Measurements from ENCODE around the gene TRIM7. TPM values are rescaled to one million over a fixed set of nuclear protein-coding genes. Genes with fewer than 3 reads are reported as not detected.
A peak's percentile ranks its signal among the peaks of the same experiment; 100 is the strongest.
"Not testable (repeated sequence)": the region's sequence is repeated elsewhere in the genome, so short reads cannot be mapped to it uniquely, and the experiment has no call there.

The TRIM7 gene
- total RNA-seq, 1 experiment from 2014 or later, result 28.1 TPM

GRCh38 chr5:181209006-181209405 lies 4.0 kb upstream of the TRIM7 start:
- H3F3A ChIP-seq (ENCODE audit: low read length, unreplicated experiment); H3K79me2 ChIP-seq (ENCODE audit: low read length); DNase-seq; H3K27me3 ChIP-seq (ENCODE audit: low read length); ATAC-seq; H3K9me2 ChIP-seq (replicated peaks; ENCODE audit: low read length); H2AFZ ChIP-seq (ENCODE audit: low read length); H3K4me3 ChIP-seq (ENCODE audit: low read length); H3K9ac ChIP-seq (ENCODE audit: low read length); H3K27ac ChIP-seq (ENCODE audit: low read length); H3K36me3 ChIP-seq (ENCODE audit: low read depth, low read length); H3K9me3 ChIP-seq (ENCODE audit: low read length); CTCF ChIA-PET; BruUV-seq (replicated peaks); POLR2A ChIA-PET (ENCODE audit: unreplicated experiment); H4K20me1 ChIP-seq (ENCODE audit: low read length); H3K4me2 ChIP-seq (ENCODE audit: low read length); intact Hi-C loops (cut with micrococcal nuclease): not testable (repeated sequence)
- peaks cover 12% of the 10 kb centered on the region for H3K4me1 ChIP-seq (ENCODE audit: insufficient read depth, low read length)

- Histone ChIP-seq H2AFZ (ENCODE audit: low read length) (no peak overlapping the region), H3K36me3 (ENCODE audit: low read depth, low read length) (no peaks in the 10 kb centered on the region), H3K27ac (ENCODE audit: low read length) (no peak overlapping the region), H3K4me2 (ENCODE audit: low read length) (peak overlapping the region; percentile 85; the same call in 1 of the 2 replicates), H4K20me1 (ENCODE audit: low read length) (no peaks in the 10 kb centered on the region), H3K4me3 (ENCODE audit: low read length) (peak overlapping the region; percentile 85; the same call in 1 of the 2 replicates), H3K27me3 (ENCODE audit: low read length) (no peaks in the 10 kb centered on the region), H3K9ac (ENCODE audit: low read length) (no peak overlapping the region), H3K79me2 (ENCODE audit: low read length) (peaks cover 5% of the 10 kb centered on the region; the same call in 1 of the 2 replicates), H3K9me3 (ENCODE audit: low read length) (no peaks in the 10 kb centered on the region), H3K9me2 (replicated peaks; ENCODE audit: low read length) (no peaks in the 10 kb centered on the region), H3K4me1 (ENCODE audit: insufficient read depth, low read length) (peaks cover 18% of the 10 kb centered on the region), H3F3A (ENCODE audit: low read length, unreplicated experiment) (no peaks in the 10 kb centered on the region)
- DNase-seq (no peak), ATAC-seq (no peak)
- ChIA-PET CTCF (interaction anchor here (1.0 to 1.2 kb wide), 2 partner anchors 20 to 35 kb away, joined by 3 to 7 read pairs; no protein-coding TSS in a partner anchor), POLR2A (ENCODE audit: unreplicated experiment) (interaction anchor here (0.6 to 1.4 kb wide), 4 partner anchors 15 to 232 kb away, joined by 5 to 9 read pairs (median 6); no protein-coding TSS in a partner anchor)
- intact Hi-C loops (cut with micrococcal nuclease), result loop anchor here (1.0 kb wide), 3 partner anchors 10 to 20 kb away; partner anchors contain the start of gene TRIM41
- no peak for TF ChIP-seq EZH2phosphoT487 (IDR thresholded peaks at IDR 0.05; ENCODE audit: borderline replicate concordance, low read length)
- TF ChIP-seq EZH2 (IDR thresholded peaks at IDR 0.05; ENCODE audit: low read length, unreplicated experiment), result no peak
- TF ChIP-seq CTCF (conservative IDR thresholded peaks at IDR 0.05; ENCODE audit: low read depth, low read length), result no peak
- no TSS peak for BruUV-seq (replicated peaks)
Measured at GRCh38 chr5:181207960-181208253, 2.9 kb upstream of the TRIM7 start.

GRCh38 chr5:181207214-181207959 lies 2.4 kb upstream of the TRIM7 start:
- Histone ChIP-seq H4K20me1 (ENCODE audit: low read length) (no peaks in the 10 kb centered on the region), H3K36me3 (ENCODE audit: low read depth, low read length) (no peaks in the 10 kb centered on the region), H3K4me1 (ENCODE audit: insufficient read depth, low read length) (peaks cover 18% of the 10 kb centered on the region), H3K9me2 (replicated peaks; ENCODE audit: low read length) (no peaks in the 10 kb centered on the region), H3F3A (ENCODE audit: low read length, unreplicated experiment) (no peaks in the 10 kb centered on the region), H3K27me3 (ENCODE audit: low read length) (no peaks in the 10 kb centered on the region), H3K9ac (ENCODE audit: low read length) (peak overlapping the region; percentile 77), H2AFZ (ENCODE audit: low read length) (peak overlapping the region; percentile 88), H3K4me3 (ENCODE audit: low read length) (peak overlapping the region; percentile 85), H3K4me2 (ENCODE audit: low read length) (peak overlapping the region; percentile 85), H3K27ac (ENCODE audit: low read length) (peak overlapping the region; percentile 69), H3K79me2 (ENCODE audit: low read length) (peaks cover 5% of the 10 kb centered on the region; the same call in 1 of the 2 replicates), H3K9me3 (ENCODE audit: low read length) (no peaks in the 10 kb centered on the region)
- POLR2A ChIA-PET (ENCODE audit: unreplicated experiment), result interaction anchor here (0.6 to 1.4 kb wide), 7 partner anchors 14 to 231 kb away, joined by 3 to 9 read pairs (median 5); partner anchors contain the start of gene RACK1
- intact Hi-C loops (cut with micrococcal nuclease), result loop anchor here (1.0 kb wide), 3 partner anchors 11 to 19 kb away; partner anchors contain the start of gene TRIM41
- CTCF ChIA-PET, result interaction anchor here (1.0 to 1.2 kb wide), 3 partner anchors 19 to 34 kb away, joined by 3 to 7 read pairs (median 3); no protein-coding TSS in a partner anchor
- ATAC-seq, result peak; percentile 51
- DNase-seq, result peak; percentile 96
- BruUV-seq (replicated peaks), result TSS peak; percentile 100
- no peak for TF ChIP-seq EZH2phosphoT487 (IDR thresholded peaks at IDR 0.05; ENCODE audit: borderline replicate concordance, low read length)
